GM18517 (cell line): ENCODE results near the gene TMEM164.
"Not testable (repeated sequence)": the region's sequence is repeated elsewhere in the genome, so short reads cannot be mapped to it uniquely, and the experiment has no call there.

Experiments
- ATAC-seq: cut with Tn5 transposase; IDR thresholded peaks from one replicate; pipeline ENCODE4 v1.9.1; 2021; ENCODE audit warnings: mild to moderate bottlenecking, moderate library complexity; ENCODE audit not compliant: unreplicated experiment

Gene TMEM164

DNA sequence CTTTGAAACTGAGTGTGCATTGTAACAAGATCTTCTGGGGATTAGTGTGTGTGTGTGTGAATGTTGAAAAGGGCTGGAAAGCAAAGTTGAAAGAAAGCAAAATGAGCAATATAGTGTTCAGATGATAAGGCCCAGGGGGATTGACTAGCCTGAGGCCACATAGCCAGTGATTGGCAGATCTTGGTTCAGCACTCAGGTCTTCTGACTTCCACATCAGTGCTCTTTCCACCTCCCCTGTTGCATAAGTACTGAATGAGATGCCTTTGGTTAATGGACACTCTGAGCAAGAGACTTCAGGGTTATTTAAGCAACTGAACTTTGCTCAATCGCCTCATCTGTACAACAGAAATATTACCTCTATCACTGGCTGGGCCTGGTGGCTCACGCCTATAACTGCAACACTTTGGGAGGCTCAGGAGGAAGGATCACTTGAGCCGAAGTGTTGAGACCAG is 120.4 kb downstream of the TMEM164 start:
- ATAC-seq, result no peak

DNA sequence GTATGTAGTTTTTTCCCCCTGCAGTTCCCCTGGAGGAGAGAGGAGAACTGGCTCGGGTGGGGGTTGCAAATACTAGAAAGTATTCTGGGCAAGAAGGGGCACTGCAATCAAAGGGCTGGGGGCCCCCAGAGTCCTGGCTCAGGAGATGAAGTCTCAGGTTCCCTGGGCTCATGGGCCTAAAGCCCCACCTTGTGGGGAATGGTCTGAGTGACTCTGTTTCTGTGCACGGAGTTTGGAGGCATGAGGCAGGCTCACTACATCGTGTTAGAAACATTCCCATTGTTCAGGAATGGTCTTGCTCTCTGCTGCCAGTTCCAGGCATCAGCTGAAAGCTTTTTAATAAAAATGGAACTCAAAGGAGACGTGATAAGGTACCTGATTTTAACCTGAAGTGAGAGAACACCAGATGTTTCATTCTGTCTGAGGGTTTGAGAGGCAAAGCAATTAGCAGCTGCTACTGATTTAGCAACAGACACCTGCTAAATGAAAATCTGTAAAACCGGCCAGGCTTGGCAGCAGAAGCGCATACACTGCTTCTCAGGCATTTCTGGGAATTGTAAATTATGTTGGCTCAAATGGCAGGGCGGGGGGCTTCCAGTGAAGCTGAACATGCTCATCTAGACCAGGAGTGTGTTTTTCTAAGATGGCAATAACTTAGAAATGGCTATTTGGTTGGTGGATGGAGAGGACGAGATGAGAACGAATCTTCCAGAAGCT is 122.7 kb downstream of the TMEM164 start:
- ATAC-seq, result no peak

DNA sequence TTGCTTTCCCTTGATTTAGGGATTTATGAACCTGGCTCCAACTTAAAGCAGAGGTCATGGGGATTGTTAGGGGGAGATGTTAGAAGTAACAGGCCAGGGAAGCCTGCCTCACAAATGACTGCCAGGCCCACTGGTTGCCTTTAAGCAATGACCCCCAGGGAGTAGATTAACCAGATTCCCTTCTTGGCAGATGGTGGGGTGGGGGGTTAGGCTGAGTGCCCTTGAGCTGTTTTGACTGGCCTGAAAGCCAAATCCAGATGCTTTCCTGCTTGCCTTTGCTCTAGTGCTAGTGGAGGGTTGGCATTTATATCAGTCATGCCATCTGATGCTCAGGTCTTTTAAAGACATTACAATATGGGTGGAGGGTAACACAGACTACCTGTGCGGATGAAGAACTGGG is 128.1 kb downstream of the TMEM164 start:
- ATAC-seq, result no peak

GRCh38 chrX:110132450-110133114 is 129.7 kb downstream of the TMEM164 start:
- no peak for ATAC-seq

GRCh38 chrX:110133735-110134370 is 130.9 kb downstream of the TMEM164 start:
- ATAC-seq, result no peak

GRCh38 chrX:110135618-110136017 is 132.7 kb downstream of the TMEM164 start:
- no peak for ATAC-seq

DNA sequence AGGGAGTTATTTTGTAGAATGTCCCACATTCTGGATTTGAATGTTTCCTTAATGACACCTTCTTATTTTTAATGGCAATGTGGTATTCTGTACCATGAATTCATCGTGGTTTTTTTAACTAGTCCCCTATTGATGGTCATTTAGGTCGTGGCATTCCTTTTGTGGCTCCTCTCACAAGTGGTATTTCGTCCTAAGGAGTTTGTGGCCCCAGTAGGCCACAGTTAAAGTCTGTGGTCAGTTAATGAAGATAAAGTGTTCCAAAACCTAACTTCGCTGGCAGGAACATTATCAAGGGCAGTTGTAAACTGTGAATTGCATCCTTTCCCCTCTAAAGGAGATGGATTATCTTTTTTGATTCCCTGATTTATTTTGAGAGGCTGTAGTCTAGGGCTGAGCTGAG is 133.2 kb downstream of the TMEM164 start:
- no peak for ATAC-seq

GRCh38 chrX:110138557-110138956 is 135.6 kb downstream of the TMEM164 start:
- ATAC-seq, result no peak

DNA sequence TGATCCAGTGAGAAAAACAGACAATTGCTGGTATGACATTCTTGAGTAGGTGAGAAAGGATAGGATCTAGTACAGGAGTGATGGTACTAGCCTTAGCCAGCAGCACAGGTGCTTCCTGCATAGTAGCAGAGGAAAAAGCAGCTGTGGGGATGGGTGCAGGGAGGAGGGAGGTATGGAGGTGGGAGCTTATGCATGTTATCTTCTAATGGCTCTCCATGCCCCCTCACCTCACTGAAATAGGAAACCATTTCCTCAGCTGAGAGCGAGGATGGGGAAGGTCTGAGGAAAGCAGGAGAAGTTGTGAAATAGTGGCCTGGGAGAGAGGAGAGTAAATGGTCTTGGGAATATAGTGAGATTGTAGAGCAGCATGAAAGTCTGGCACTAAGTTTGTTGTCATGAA is 136.3 kb downstream of the TMEM164 start:
- no peak for ATAC-seq

- ATAC-seq, result no peak
These were observed 139.2 kb downstream of the TMEM164 start for GRCh38 chrX:110142096-110142495.

DNA sequence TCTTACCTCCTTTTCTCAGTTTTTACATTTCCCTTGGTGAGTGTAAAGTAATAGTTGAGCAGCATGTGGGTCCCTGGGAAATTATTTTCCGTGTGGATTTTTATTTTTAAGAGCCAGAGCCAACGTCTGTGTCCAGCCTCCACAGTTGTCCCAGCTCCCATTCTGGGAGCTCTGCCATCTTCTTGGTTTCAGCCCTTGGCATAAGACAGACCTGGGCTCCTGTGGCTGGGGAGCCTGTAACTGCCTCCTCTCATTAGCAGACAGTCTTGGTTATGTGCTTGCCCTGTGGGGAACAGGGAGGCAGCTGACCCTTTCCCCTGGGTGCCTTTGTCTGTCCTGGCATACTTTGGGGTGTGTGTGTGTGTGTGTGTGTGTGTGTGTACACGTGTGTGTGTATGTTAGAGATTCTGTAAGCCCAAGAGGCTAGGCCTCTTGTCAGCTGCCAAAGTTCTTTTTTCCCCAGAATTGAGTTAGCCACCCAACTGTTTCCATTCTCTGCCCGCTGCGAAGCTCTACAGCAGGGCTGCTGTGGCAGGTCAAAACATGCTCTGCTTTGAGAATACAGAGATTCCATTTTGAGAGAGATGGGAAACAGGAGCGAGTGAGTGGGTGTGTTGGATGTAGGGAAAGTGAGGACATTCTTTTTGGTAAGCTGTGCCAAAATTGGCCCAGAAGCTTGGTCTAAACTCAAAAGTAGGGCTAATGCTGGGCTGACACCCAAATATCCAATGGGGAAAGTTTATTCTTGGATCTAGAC is 140.7 kb downstream of the TMEM164 start:
- no peak for ATAC-seq

DNA sequence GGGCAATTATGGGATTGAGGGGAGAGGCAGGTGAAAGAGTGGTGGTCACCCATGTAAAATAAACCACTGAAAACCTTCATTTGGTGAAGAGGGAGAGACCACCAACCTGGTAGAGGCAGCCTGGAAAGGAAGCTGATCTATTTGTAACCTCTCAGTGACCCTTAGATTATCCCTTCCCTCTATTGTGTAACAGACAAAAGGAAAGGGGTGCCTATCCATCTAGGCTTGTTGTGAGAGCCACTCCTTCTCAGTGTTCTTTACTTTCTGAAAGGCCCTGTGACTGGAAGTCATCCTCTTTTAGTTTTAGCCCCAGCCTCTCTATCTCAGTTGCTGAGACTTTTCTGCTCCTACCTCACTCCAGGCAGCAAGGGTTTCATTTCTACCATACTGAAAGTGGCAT is 142.4 kb downstream of the TMEM164 start:
- no peak for ATAC-seq

GRCh38 chrX:110145854-110146253 is 142.9 kb downstream of the TMEM164 start:
- no peak for ATAC-seq

- ATAC-seq, result peak; percentile 61
These were observed 143.6 kb downstream of the TMEM164 start for GRCh38 chrX:110146521-110146920.

GRCh38 chrX:110153244-110153643 is 150.3 kb downstream of the TMEM164 start:
- no peak for ATAC-seq

DNA sequence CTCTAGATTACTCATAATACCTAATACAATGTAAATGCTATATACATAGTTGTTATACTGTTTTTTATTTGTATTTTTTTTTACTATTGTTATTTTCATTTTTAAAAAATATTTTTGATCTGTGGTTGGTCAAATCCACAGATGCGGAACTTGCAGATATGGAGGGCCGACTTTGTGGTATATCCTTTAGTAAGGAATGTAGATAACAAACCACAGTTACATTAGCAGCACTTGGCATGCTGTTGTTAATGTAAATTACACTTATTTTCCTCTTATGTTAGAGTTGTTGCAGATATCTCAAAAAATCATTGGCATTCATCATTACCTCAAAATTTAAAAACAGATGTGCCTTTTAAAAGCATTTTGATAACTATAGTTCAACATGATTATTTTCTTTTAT is 151.0 kb downstream of the TMEM164 start:
- no peak for ATAC-seq

DNA sequence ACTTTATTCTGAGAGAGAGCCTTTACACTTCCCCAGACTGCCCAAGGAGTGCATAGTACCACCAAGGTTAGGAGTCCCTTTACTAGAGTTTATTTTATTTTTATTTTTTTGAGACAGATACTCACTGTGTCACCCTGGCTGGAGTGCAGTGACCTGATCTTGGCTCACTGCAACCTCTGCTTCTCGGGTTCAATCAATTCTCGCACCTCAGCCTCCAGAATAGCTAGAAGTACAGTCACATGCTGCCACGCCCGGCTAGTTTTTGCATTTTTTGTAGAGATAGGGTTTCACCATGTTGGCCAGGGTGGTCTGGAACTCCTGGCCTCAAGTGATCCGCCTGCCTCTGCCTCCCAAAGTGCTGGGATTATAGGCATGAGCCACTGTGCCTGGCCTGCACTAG is 151.4 kb downstream of the TMEM164 start:
- ATAC-seq, result not testable (repeated sequence)

- ATAC-seq, result no peak
These were observed 152.8 kb downstream of the TMEM164 start for GRCh38 chrX:110155759-110156158.

DNA sequence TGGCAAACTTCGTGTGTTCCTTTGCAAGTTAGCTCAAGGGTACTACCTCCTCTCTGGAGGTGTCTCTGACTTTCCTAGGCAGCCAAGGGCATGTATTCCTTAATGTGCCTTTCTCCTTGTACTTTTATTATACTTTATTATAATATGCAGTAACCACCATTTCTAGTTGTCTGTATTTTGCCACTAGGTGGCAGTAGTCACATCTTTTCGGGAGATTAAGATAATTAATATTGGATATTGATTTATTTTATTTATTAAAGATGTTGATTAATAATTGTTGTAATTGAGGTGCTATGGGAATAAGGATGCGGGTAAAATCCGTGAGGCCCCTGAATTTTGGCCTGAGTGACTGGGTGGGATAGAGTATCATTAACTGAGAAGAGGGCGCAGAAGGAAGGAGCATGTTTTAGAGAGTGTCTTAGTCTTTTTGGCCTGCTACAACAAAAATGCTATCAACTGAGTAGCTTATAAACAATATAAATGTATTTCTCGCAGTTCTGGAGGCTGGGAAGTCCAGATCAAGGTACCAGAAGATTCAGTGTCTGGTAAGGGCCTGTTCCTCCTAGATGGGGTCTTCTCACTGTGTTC is 153.3 kb downstream of the TMEM164 start:
- no peak for ATAC-seq

- no peak for ATAC-seq
These were observed 154.5 kb downstream of the TMEM164 start for GRCh38 chrX:110157444-110157843.

GRCh38 chrX:110159235-110159634 is 156.3 kb downstream of the TMEM164 start:
- ATAC-seq, result no peak
